Gastrocnemius medialis (tissue), 4 donors: ENCODE results near the gene CBLL1. TPM values are rescaled to one million over a fixed set of nuclear protein-coding genes. Genes with fewer than 3 reads are reported as not detected.

Source experiments
- ATAC-seq, 2 donors: fragments of 150-250 bp; one replicate each; pipeline ENCODE4 v1.9.1; 2016
- DNase-seq, 2 donors: peaks; one replicate each; pipeline ENCODE4 v3.0.0-alpha.2; 2019
- H3K27ac ChIP-seq, 4 donors: fragments of 200-600 bp; sonication (generic); 1 replicate in 1 of 4; 2 replicates in 3 of 4; pipeline ENCODE4 v1.5.1; 2016 to 2018; ENCODE audit warnings: mild to moderate bottlenecking in 2 of 4, moderate library complexity in 1 of 4
- H3K27me3 ChIP-seq, 3 donors: fragments of 200-600 bp; sonication (generic) in 2 of 3; 1 replicate in 1 of 3; 2 replicates in 2 of 3; pipeline versions ENCODE4 v1.5.1 to v1.6.0; 2016 to 2019; ENCODE audit warnings: mild to moderate bottlenecking in 1 of 3, moderate library complexity in 1 of 3
- H3K36me3 ChIP-seq, 2 donors: fragments of 200-600 bp; sonication (generic) in 1 of 2; one replicate each; pipeline ENCODE4 v1.5.1; 2017 to 2018
- H3K4me1 ChIP-seq, 2 donors: fragments of 200-600 bp; sonication (generic) in 1 of 2; one replicate each; pipeline ENCODE4 v1.5.1; 2016 to 2017; ENCODE audit warnings: mild to moderate bottlenecking in 2 of 2
- H3K4me3 ChIP-seq, 4 donors: fragments of 200-600 bp; sonication (generic) in 3 of 4; 1 replicate in 1 of 4; 2 replicates in 3 of 4; pipeline ENCODE4 v1.5.1; 2016 to 2019; ENCODE audit warnings: mild to moderate bottlenecking in 2 of 4
- H3K9me3 ChIP-seq, 3 donors: fragments of 200-600 bp; sonication (generic) in 2 of 3; 1 replicate in 1 of 3; 2 replicates in 2 of 3; pipeline ENCODE4 v1.5.1; 2016 to 2019
- POLR2A ChIP-seq, 2 donors: fragments of 450-650 bp; IDR thresholded peaks; one replicate each; pipeline ENCODE4 v1.6.1; 2017; ENCODE audit warnings: antibody characterized with exemption in 2 of 2, mild to moderate bottlenecking in 2 of 2, moderate library complexity in 2 of 2
- in situ Hi-C, 4 donors: fragments of 200-750 bp; cut with MboI; loops; one replicate each; pipeline versions ENCODE4 v1.15.0 to v1.8.0; 2017; ENCODE audit warnings: low sequenced_read_pairs in 4 of 4
- intact Hi-C: fragments of 100-400 bp; cut with DNase I; formaldehyde crosslinking; loops from one replicate; pipeline ENCODE4 v1.15.1; 2023; ENCODE audit warnings: low total_unique reads
- total RNA-seq, 4 donors: library from RNA; depleted of rRNA; stranded (reverse); fragments of >200 nt; gene quantifications; one replicate each; pipeline versions ENCODE4 v1.1.0 to v1.2.3, GENCODE V29; 2016
- TF ChIP-seq, protein P1 (sequence below), 5 experiments: fragments of 450-650 bp in 3 of 5; fragments of 200-600 bp in 2 of 5; sonication (generic) in 2 of 5; IDR thresholded peaks in 4 of 5; conservative IDR thresholded peaks in 1 of 5; 1 replicate in 4 of 5; 2 replicates in 1 of 5; pipeline ENCODE4 v1.5.1; 2016 to 2019; ENCODE audit warnings: antibody characterized with exemption in 5 of 5, mild to moderate bottlenecking in 3 of 5, moderate library complexity in 3 of 5

CBLL1 gene
- total RNA-seq, 4 donors from 2014 or later: 21.6 to 49.6 (median 34.8) TPM

DNA sequence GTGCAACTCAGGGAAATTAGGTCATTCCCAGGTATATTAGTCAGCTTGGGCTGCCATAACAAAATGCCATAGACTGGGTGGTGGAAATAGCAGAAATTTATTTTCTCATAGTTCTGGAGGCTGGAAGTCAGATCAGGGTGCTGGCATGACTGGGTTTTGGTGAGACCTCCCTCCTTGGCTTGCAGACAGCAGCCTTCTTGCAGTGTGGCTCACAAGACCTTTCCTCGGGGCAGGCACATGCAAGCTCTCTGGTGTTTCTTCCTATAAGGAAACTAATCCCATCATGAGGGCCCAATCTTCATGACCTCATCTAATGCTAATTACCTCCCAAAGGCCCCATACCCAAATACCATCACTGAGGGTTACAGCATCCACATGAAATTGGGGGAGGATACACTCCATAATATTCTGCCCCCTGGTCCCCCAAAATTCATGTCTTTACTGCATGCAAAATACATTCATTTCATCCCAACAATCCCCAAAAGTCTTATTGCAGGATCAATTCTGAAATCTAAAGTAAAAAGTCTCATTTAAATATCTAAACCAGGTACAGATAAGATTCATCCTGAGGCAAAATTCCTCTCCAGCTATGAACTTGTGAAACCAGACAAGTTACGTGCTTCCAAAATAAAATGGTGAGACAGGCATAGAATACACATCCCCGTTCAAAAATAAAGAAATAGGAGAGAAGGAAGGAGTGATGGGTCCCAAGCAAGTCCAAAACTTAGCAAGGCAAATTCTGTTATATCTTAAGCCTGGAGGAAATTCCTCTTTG, 17.4 kb upstream of the CBLL1 start:
- ATAC-seq (no peak), DNase-seq (no peak)
- Histone ChIP-seq H3K27ac (no peak overlapping the region), H3K4me3 (no peak overlapping the region), H3K36me3 (no peaks in the 10 kb centered on the region), H3K27me3 (no peaks in the 10 kb centered on the region), H3K4me1 (no peaks in the 10 kb centered on the region), H3K9me3 (no peaks in the 10 kb centered on the region)
- in situ Hi-C loops: loop anchor here in 3 of 4 donors (5.0 to 25.0 kb wide), 3 partner anchors 259 to 539 kb away; no protein-coding TSS in a partner anchor
- intact Hi-C loops: no loop called here
- TF ChIP-seq, protein P1, sequence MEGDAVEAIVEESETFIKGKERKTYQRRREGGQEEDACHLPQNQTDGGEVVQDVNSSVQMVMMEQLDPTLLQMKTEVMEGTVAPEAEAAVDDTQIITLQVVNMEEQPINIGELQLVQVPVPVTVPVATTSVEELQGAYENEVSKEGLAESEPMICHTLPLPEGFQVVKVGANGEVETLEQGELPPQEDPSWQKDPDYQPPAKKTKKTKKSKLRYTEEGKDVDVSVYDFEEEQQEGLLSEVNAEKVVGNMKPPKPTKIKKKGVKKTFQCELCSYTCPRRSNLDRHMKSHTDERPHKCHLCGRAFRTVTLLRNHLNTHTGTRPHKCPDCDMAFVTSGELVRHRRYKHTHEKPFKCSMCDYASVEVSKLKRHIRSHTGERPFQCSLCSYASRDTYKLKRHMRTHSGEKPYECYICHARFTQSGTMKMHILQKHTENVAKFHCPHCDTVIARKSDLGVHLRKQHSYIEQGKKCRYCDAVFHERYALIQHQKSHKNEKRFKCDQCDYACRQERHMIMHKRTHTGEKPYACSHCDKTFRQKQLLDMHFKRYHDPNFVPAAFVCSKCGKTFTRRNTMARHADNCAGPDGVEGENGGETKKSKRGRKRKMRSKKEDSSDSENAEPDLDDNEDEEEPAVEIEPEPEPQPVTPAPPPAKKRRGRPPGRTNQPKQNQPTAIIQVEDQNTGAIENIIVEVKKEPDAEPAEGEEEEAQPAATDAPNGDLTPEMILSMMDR (IDR thresholded peaks at IDR 0.05 in 4 of 5, conservative IDR thresholded peaks at IDR 0.05 in 1 of 5): no peak
- no peak for TF ChIP-seq POLR2A (IDR thresholded peaks at IDR 0.05)

GRCh38 chr7:107728276-107728675, 15.7 kb upstream of the CBLL1 start:
- Histone ChIP-seq H3K27ac (no peak overlapping the region), H3K4me3 (no peak overlapping the region), H3K9me3 (no peaks in the 10 kb centered on the region), H3K4me1 (no peaks in the 10 kb centered on the region), H3K27me3 (no peaks in the 10 kb centered on the region), H3K36me3 (no peaks in the 10 kb centered on the region)
- ATAC-seq (no peak), DNase-seq (no peak)
- no peak for TF ChIP-seq POLR2A (IDR thresholded peaks at IDR 0.05)
- TF ChIP-seq, protein P1 (IDR thresholded peaks at IDR 0.05 in 4 of 5, conservative IDR thresholded peaks at IDR 0.05 in 1 of 5): no peak
- intact Hi-C loops (no loop called here), in situ Hi-C loops (loop anchor here in 3 of 4 donors (5.0 to 25.0 kb wide), 3 partner anchors 261 to 541 kb away; no protein-coding TSS in a partner anchor)

GRCh38 chr7:107742678-107743566, 1.0 kb upstream of the CBLL1 start:
- TF ChIP-seq, protein P1 (IDR thresholded peaks at IDR 0.05 in 4 of 5, conservative IDR thresholded peaks at IDR 0.05 in 1 of 5): no peak
- TF ChIP-seq POLR2A (IDR thresholded peaks at IDR 0.05): peak in 1 of 2 donors; percentile 56
- ATAC-seq (peak; percentile 42 to 55), DNase-seq (no peak)
- H3K4me3 ChIP-seq: peak overlapping the region; percentile 75 to 96 (median 91)
- peak overlapping the region; percentile 92 to 100 (median 95) for H3K27ac ChIP-seq
- in situ Hi-C loops: loop anchor here in 3 of 4 donors (5.0 to 25.0 kb wide), 4 partner anchors 129 to 556 kb away; no protein-coding TSS in a partner anchor
- intact Hi-C loops: loop anchor here (1.0 to 10.0 kb wide), 7 partner anchors 131 to 1458 kb away; partner anchors contain the start of genes CCDC71L, COG5, DUS4L and NAMPT
- no peaks in the 10 kb centered on the region for H3K27me3 ChIP-seq
- H3K36me3 ChIP-seq: no peaks in the 10 kb centered on the region
- no peaks in the 10 kb centered on the region for H3K9me3 ChIP-seq
- peaks cover 38 to 42% of the 10 kb centered on the region in 2 donors for H3K4me1 ChIP-seq

DNA sequence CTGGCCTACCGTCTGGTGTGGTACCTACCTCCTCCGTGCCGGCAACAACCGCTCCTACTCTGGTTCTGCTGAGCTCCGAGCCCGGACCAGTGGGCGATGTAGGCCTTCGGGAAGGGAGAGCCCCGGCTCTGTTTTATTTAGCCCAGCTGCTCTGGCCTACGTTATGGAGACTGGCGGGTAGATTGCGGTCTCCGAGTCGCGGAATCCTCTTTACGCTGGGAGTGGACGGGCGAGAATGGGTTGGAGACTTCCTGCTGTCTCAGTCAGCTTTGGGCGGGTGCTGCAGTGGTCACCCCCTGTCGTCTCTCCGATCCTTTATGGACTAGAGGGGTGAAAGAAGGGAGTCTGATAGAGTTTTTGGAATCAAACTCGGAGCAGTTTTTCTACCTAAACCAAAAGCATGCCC, 406 bp downstream of the CBLL1 start:
- H3K27me3 ChIP-seq: no peaks in the 10 kb centered on the region
- in situ Hi-C loops (loop anchor here in 3 of 4 donors (5.0 to 25.0 kb wide), 4 partner anchors 128 to 557 kb away; no protein-coding TSS in a partner anchor), intact Hi-C loops (loop anchor here (1.0 to 10.0 kb wide), 5 partner anchors 147 to 1460 kb away; partner anchors contain the start of genes CCDC71L, COG5, DLD and DUS4L)
- H3K27ac ChIP-seq: peak overlapping the region; percentile 92 to 100 (median 95)
- DNase-seq: no peak
- peak overlapping the region; percentile 75 to 96 (median 91) for H3K4me3 ChIP-seq
- H3K36me3 ChIP-seq: peaks cover 0 to 4% of the 10 kb centered on the region in 2 donors
- no peak for TF ChIP-seq POLR2A (IDR thresholded peaks at IDR 0.05)
- TF ChIP-seq, protein P1 (IDR thresholded peaks at IDR 0.05 in 4 of 5, conservative IDR thresholded peaks at IDR 0.05 in 1 of 5): no peak
- no peaks in the 10 kb centered on the region for H3K9me3 ChIP-seq
- peak; percentile 25 to 45 for ATAC-seq
- peaks cover 38 to 45% of the 10 kb centered on the region in 2 donors for H3K4me1 ChIP-seq
